ENCODE measurements around the gene WDFY4.

WDFY4 gene

DNA sequence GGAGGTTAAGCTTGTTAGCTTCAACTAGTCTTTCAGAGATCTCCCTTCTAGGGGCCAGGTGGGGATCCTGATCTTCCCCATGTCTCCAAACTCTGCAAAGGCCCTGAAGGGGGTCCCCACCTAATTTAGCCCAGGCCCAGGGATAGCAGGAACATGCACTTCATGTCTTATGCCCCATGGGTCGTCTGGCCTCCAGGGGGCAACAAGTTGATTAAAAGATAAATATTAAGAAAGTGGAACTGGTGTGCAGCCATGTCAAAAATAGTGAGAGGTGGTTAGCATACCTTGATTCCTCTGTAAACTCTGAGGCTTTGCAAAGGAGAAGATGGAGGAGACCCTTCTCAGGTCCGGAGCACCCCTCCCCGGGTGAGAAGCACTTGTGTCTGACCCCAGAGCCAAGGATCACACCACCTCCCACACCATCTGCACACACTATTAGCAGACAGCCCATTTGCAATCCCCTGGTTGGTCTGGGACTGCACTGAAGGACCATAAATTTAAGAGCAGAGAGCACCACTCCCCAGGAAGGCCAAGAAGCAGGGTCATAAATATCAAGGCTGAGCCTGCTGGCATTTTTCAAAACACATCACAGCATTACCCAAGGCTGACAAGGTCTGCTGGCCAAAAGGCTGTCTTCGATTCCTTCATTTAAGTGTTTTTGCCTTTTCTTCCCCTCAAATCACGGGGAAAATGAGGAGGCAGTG, 299.1 kb downstream of the WDFY4 start:
- H3K9ac ChIP-seq: no peak overlapping the region
- no peak overlapping the region for H3K4me2 ChIP-seq (ENCODE audit: low read length)
- TF ChIP-seq, protein P1, sequence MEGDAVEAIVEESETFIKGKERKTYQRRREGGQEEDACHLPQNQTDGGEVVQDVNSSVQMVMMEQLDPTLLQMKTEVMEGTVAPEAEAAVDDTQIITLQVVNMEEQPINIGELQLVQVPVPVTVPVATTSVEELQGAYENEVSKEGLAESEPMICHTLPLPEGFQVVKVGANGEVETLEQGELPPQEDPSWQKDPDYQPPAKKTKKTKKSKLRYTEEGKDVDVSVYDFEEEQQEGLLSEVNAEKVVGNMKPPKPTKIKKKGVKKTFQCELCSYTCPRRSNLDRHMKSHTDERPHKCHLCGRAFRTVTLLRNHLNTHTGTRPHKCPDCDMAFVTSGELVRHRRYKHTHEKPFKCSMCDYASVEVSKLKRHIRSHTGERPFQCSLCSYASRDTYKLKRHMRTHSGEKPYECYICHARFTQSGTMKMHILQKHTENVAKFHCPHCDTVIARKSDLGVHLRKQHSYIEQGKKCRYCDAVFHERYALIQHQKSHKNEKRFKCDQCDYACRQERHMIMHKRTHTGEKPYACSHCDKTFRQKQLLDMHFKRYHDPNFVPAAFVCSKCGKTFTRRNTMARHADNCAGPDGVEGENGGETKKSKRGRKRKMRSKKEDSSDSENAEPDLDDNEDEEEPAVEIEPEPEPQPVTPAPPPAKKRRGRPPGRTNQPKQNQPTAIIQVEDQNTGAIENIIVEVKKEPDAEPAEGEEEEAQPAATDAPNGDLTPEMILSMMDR (IDR thresholded peaks at IDR 0.05): no peak
- no peak overlapping the region for H2AFZ ChIP-seq
- peaks cover 9% of the 10 kb centered on the region for H3K4me1 ChIP-seq
- H3K27me3 ChIP-seq (ENCODE audit: control insufficient read depth, insufficient read depth, low read length): no peaks in the 10 kb centered on the region
- no peak overlapping the region for H3K27ac ChIP-seq
- H3K36me3 ChIP-seq (ENCODE audit: control insufficient read depth, insufficient read depth, low read length): no peaks in the 10 kb centered on the region
- H3K4me3 ChIP-seq (ENCODE audit: low read depth, low read length): no peak overlapping the region
- no peaks in the 10 kb centered on the region for H3K9me3 ChIP-seq (ENCODE audit: control insufficient read depth, low read length)
- no peaks in the 10 kb centered on the region for H3K79me2 ChIP-seq

DNA sequence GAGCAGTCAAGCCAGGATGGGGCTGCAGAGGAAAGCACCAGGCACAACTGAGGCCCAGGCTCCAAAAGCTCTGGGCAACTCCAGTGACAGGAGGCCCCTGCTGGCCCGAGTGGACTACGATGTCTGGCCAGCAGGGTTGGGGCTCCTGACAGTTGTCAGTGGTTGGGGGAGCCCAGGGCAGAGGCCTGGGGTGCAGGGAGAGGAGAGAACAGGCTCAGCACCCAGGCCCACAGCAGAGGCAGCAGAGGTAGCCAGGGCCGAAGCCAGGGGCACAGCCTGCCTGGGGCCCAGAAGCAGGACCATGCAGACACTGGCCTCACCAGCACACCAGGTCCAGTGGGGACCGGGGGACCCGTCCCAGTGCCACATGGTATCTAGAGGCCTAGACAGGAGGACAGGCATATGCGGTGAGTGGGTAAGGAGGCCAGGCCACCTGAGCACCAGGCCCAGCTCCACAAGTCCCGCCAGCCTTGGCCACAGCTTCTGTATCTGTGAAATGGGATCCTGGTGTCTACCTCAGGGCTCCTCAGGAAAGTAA, 301.0 kb downstream of the WDFY4 start:
- Histone ChIP-seq H2AFZ (no peak overlapping the region), H3K4me2 (ENCODE audit: low read length) (no peak overlapping the region), H3K9me3 (ENCODE audit: control insufficient read depth, low read length) (no peaks in the 10 kb centered on the region), H3K4me3 (ENCODE audit: low read depth, low read length) (no peak overlapping the region), H3K9ac (no peak overlapping the region), H3K4me1 (peaks cover 5% of the 10 kb centered on the region), H3K79me2 (no peaks in the 10 kb centered on the region), H3K27ac (no peak overlapping the region), H3K36me3 (ENCODE audit: control insufficient read depth, insufficient read depth, low read length) (no peaks in the 10 kb centered on the region), H3K27me3 (ENCODE audit: control insufficient read depth, insufficient read depth, low read length) (no peaks in the 10 kb centered on the region)
- TF ChIP-seq, protein P1 (IDR thresholded peaks at IDR 0.05): no peak

DNA sequence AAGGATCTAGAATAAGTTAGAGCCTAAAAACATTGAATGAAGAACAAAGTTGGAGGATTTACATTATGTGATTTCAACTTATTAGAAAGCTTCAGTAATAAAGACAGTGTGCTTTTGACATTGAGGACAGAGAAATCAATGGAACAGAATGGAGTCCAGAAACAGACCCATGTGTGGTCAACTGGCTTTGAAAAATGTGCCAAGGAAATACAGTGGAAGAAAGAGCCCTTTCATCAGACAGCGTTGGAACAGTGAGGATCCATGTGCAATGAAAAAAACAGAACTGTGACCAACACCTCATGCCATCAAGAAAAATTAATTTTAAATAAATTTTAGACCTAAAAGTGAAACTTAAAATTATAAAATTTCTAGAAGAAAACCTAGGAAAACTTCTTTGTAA, 305.6 kb downstream of the WDFY4 start:
- no peak overlapping the region for H2AFZ ChIP-seq
- H3K27me3 ChIP-seq (ENCODE audit: control insufficient read depth, insufficient read depth, low read length): no peaks in the 10 kb centered on the region
- H3K79me2 ChIP-seq: no peaks in the 10 kb centered on the region
- no peaks in the 10 kb centered on the region for H3K9me3 ChIP-seq (ENCODE audit: control insufficient read depth, low read length)
- no peak overlapping the region for H3K4me3 ChIP-seq (ENCODE audit: low read depth, low read length)
- H3K4me1 ChIP-seq: no peaks in the 10 kb centered on the region
- H3K9ac ChIP-seq: no peak overlapping the region
- no peak overlapping the region for H3K4me2 ChIP-seq (ENCODE audit: low read length)
- no peak overlapping the region for H3K27ac ChIP-seq
- TF ChIP-seq, protein P1 (IDR thresholded peaks at IDR 0.05): no peak
- H3K36me3 ChIP-seq (ENCODE audit: control insufficient read depth, insufficient read depth, low read length): no peaks in the 10 kb centered on the region

DNA sequence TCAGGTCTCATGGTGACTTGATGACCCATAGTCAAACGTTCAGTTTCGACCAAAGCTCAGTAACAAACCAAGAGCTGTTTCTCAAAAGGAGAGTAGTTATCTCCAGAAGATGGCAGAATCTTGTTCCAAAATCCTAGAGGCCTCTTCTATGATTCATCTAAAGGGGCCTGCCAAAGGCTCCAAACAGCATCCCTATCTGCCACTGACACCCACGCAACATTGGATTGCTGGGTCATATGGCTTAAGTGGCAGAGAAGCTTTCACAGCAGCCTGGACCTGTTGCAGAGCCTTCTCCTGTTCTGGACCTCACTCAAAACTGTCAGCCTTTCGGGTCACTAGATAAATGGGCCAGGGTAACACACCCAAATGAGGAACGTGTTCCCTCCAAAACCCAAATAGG, 309.0 kb downstream of the WDFY4 start:
- Histone ChIP-seq H3K4me2 (ENCODE audit: low read length) (no peak overlapping the region), H3K27ac (no peak overlapping the region), H3K79me2 (no peaks in the 10 kb centered on the region), H3K4me1 (no peaks in the 10 kb centered on the region), H2AFZ (no peak overlapping the region), H3K4me3 (ENCODE audit: low read depth, low read length) (no peak overlapping the region), H3K9ac (no peak overlapping the region), H3K9me3 (ENCODE audit: control insufficient read depth, low read length) (no peaks in the 10 kb centered on the region), H3K36me3 (ENCODE audit: control insufficient read depth, insufficient read depth, low read length) (no peaks in the 10 kb centered on the region), H3K27me3 (ENCODE audit: control insufficient read depth, insufficient read depth, low read length) (no peaks in the 10 kb centered on the region)
- TF ChIP-seq, protein P1 (IDR thresholded peaks at IDR 0.05): no peak

DNA sequence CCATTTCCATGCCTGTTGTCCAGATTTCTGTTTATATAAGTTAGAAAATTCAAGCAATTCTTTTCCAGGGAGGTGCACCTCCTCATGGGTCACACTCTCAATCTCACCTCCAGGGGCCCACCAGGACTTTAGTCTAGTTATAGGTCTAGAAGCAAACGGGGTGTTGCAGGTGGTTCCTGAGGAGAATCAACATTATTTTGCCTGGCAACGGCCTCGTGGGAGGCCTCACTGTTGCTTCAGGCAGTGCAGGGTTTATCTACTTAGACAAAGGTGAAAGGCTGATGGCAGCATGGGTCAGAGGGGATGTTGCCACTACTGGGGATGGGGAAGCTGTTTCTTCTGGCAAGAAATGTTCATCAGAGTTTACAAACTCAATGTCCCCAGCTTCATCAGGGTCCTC, 311.7 kb downstream of the WDFY4 start:
- H3K9ac ChIP-seq: no peak overlapping the region
- no peaks in the 10 kb centered on the region for H3K36me3 ChIP-seq (ENCODE audit: control insufficient read depth, insufficient read depth, low read length)
- peaks cover 16% of the 10 kb centered on the region for H3K4me1 ChIP-seq
- no peaks in the 10 kb centered on the region for H3K9me3 ChIP-seq (ENCODE audit: control insufficient read depth, low read length)
- TF ChIP-seq, protein P1 (IDR thresholded peaks at IDR 0.05): no peak
- no peaks in the 10 kb centered on the region for H3K27me3 ChIP-seq (ENCODE audit: control insufficient read depth, insufficient read depth, low read length)
- no peak overlapping the region for H3K4me3 ChIP-seq (ENCODE audit: low read depth, low read length)
- H3K4me2 ChIP-seq (ENCODE audit: low read length): no peak overlapping the region
- no peak overlapping the region for H3K27ac ChIP-seq
- no peaks in the 10 kb centered on the region for H3K79me2 ChIP-seq
- H2AFZ ChIP-seq: no peak overlapping the region
